Sigmoid colon (tissue), 7 donors: ENCODE data around the gene RCL1. TPM values are rescaled to one million over a fixed set of nuclear protein-coding genes. Genes with fewer than 3 reads are reported as not detected.

ENCODE experiments used
- DNase-seq: peaks from one replicate; pipeline ENCODE4 v3.0.0-alpha.2; 2019
- H3K27ac ChIP-seq, 4 donors: fragments of 200-600 bp; sonication (generic); one replicate each; pipeline ENCODE4 v1.5.1; 2016 to 2019; ENCODE audit warnings: mild to moderate bottlenecking in 1 of 4
- H3K27me3 ChIP-seq, 3 donors: fragments of 200-600 bp; sonication (generic); one replicate each; pipeline ENCODE4 v1.5.1; 2019; ENCODE audit warnings: mild to moderate bottlenecking in 1 of 3
- H3K36me3 ChIP-seq, 4 donors: fragments of 200-600 bp; sonication (generic); one replicate each; pipeline ENCODE4 v1.5.1; 2016 to 2019
- H3K4me1 ChIP-seq, 4 donors: fragments of 200-600 bp; sonication (generic); one replicate each; pipeline ENCODE4 v1.5.1; 2017 to 2019
- H3K4me3 ChIP-seq, 4 donors: fragments of 200-600 bp; sonication (generic); one replicate each; pipeline ENCODE4 v1.5.1; 2017 to 2019; ENCODE audit warnings: mild to moderate bottlenecking in 2 of 4, moderate library complexity in 1 of 4
- H3K9me3 ChIP-seq, 4 donors: fragments of 200-600 bp in 3 of 4; sonication (generic) in 3 of 4; one replicate each; pipeline versions ENCODE4 v1.5.1 to v1.6.1; 2013 to 2019
- EP300 ChIP-seq, 4 donors: sonication (generic); formaldehyde crosslinking; IDR thresholded peaks; one replicate each; pipeline ENCODE4 v1.6.1; 2017; ENCODE audit warnings: antibody characterized with exemption in 4 of 4
- POLR2A ChIP-seq, 2 donors: fragments of 450-650 bp; IDR thresholded peaks; one replicate each; pipeline ENCODE4 v1.6.1; 2016; ENCODE audit warnings: antibody characterized with exemption in 2 of 2, mild to moderate bottlenecking in 2 of 2, moderate library complexity in 2 of 2
- POLR2AphosphoS5 ChIP-seq, 4 donors: sonication (generic); formaldehyde crosslinking; IDR thresholded peaks; one replicate each; pipeline ENCODE4 v1.6.1; 2017; ENCODE audit warnings: antibody characterized with exemption in 4 of 4
- WGBS, 2 donors: extraction: QIAGEN DNeasy Blood & Tissue Kit; methylation state at CpG; one replicate each; pipeline ENCODE4 v1.1.7; 2013; 5-methylcytosine and 5-hydroxymethylcytosine counted together
- intact Hi-C: fragments of 100-400 bp; cut with DNase I; formaldehyde crosslinking; loops from one replicate; pipeline ENCODE4 v1.15.1; 2023
- polyA plus RNA-seq, 3 donors: library from polyadenylated mRNA; stranded (reverse); fragments of 200-250 nt; gene quantifications; one replicate each; pipeline ENCODE4 v1.2.3, GENCODE V29; 2013
- total RNA-seq, 4 donors: library from RNA; depleted of rRNA; stranded (reverse); fragments of >200 nt; gene quantifications; one replicate each; pipeline ENCODE4 v1.1.0, GENCODE V29; 2016
- TF ChIP-seq, protein P1 (sequence below), 4 experiments: fragments of 450-650 bp in 3 of 4; fragments of 200-600 bp in 1 of 4; IDR thresholded peaks; one replicate each; pipeline ENCODE4 v1.5.1; 2016 to 2019; ENCODE audit warnings: antibody characterized with exemption in 4 of 4, mild to moderate bottlenecking in 3 of 4, moderate library complexity in 2 of 4
- donor health status: healthy with polysubstance abuse.
- donor health status: Bipolar disorder and iron deficiency.
- donor health status: healthy.

The RCL1 gene
- total and polyA plus RNA-seq, 7 donors, result 5.1 to 24.1 (median 19.7) TPM

DNA sequence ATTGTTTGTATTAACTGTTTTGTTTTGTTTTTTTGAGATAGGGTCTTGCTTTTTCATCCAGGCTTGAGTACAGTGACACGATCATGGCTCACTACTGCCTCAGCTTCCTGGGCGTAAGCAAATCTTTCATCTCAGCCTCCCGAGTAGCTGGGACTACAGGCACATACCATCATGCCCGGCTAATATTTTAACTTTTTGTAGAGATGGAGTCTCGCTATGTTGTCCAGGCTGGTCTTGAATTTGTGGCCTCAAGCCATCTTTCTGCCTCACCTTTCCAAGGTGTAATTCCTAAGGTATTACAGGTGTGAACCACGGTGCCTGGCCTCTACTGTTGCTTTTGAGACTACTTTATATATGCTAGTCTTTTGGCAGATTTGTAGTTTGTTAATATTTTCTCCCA is 8.4 kb downstream of the RCL1 start:
- WGBS, 2 donors, result 97 to 98% methylated on average over 6 of the region's 6 CpGs
- peaks cover 0 to 22% (median 17%) of the 10 kb centered on the region in 4 donors for H3K4me1 ChIP-seq
- intact Hi-C loops, result no loop called here
- H3K27ac ChIP-seq, result no peak overlapping the region
- no peaks in the 10 kb centered on the region for H3K36me3 ChIP-seq
- DNase-seq, result no peak
- no peaks in the 10 kb centered on the region for H3K9me3 ChIP-seq
- TF ChIP-seq POLR2A (IDR thresholded peaks at IDR 0.05) (no peak), POLR2AphosphoS5 (IDR thresholded peaks at IDR 0.05) (no peak), EP300 (IDR thresholded peaks at IDR 0.05) (no peak)
- TF ChIP-seq, protein P1, sequence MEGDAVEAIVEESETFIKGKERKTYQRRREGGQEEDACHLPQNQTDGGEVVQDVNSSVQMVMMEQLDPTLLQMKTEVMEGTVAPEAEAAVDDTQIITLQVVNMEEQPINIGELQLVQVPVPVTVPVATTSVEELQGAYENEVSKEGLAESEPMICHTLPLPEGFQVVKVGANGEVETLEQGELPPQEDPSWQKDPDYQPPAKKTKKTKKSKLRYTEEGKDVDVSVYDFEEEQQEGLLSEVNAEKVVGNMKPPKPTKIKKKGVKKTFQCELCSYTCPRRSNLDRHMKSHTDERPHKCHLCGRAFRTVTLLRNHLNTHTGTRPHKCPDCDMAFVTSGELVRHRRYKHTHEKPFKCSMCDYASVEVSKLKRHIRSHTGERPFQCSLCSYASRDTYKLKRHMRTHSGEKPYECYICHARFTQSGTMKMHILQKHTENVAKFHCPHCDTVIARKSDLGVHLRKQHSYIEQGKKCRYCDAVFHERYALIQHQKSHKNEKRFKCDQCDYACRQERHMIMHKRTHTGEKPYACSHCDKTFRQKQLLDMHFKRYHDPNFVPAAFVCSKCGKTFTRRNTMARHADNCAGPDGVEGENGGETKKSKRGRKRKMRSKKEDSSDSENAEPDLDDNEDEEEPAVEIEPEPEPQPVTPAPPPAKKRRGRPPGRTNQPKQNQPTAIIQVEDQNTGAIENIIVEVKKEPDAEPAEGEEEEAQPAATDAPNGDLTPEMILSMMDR (IDR thresholded peaks at IDR 0.05), result no peak
- no peak overlapping the region for H3K4me3 ChIP-seq
- no peaks in the 10 kb centered on the region for H3K27me3 ChIP-seq

DNA sequence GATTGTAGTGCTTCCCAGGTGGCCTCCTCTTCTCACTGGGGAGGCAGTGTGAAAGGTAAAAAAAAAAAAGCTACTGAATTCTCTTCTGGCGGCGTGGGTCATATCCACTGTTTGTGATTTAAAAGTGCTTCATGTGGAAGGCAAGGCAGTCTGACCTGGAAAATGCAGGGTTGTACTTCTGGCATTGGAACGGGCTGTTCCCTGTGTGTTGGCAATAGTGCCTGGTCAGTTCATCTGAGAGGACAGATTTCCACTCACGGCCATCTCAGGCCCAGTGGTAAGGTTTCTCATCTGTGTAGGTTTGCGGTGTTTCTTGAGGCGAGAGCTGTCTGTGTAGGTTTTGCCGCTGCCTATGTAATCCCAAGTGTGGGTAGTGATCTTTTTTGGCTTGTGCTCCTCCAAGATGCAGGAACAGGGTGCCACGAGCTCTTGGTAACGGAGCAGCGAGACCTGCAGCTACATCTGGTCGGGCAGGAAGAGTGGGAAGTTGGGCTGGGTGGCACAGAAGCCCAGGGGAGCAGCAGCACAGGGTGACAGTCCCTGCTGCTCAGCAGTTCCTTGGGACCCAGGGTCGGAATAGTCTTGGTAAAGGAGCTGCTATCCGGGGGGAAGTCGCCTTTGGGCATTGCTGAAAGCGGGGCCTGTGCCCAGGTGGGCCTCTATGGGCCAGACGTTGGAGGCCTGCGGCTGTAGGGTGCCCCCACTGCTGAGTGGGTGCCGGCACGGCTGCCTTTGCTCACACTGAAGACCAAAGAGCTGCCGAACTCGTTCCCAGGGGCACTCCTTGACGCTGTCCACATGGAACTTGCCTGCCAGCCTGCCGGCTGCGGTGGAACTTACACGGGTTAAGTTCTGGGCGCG is 11.2 kb downstream of the RCL1 start:
- no peak overlapping the region for H3K27ac ChIP-seq
- TF ChIP-seq POLR2AphosphoS5 (IDR thresholded peaks at IDR 0.05) (no peak), POLR2A (IDR thresholded peaks at IDR 0.05) (no peak), EP300 (IDR thresholded peaks at IDR 0.05) (no peak)
- TF ChIP-seq, protein P1 (IDR thresholded peaks at IDR 0.05), result no peak
- 94 to 96% methylated on average over 27 of the region's 27 CpGs for WGBS, 2 donors
- no peaks in the 10 kb centered on the region for H3K27me3 ChIP-seq
- intact Hi-C loops, result no loop called here
- no peaks in the 10 kb centered on the region for H3K36me3 ChIP-seq
- H3K9me3 ChIP-seq, result peaks cover 0 to 1% (median 0%) of the 10 kb centered on the region in 4 donors
- DNase-seq, result no peak
- H3K4me3 ChIP-seq, result no peak overlapping the region
- H3K4me1 ChIP-seq, result peaks cover 0 to 8% (median 4%) of the 10 kb centered on the region in 4 donors

DNA sequence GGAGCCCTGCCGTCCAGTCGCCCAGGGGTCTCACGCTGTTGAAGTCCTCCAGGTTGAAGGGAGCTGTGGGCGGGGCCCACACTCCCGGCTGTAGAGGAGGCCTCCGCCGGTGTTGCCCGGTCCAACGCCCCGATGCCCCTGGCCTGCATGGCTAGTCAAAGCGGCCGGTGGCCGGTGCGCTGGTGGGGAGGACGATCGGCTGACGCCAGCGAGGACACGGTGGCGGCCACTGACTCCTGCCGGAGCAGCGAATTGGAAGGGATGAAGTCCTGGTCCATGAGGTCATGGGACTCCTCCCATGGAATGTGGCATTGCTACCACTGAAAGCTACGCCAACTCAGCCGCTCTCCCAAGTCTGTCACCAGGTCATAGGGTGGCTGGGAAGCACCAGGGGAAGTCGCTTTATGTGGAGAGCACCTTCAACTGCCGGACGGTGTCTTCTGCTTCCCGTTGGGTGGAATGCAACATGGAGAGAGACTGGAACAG is 11.8 kb downstream of the RCL1 start:
- 98% methylated on average over 28 of the region's 28 CpGs for WGBS, 2 donors
- TF ChIP-seq POLR2AphosphoS5 (IDR thresholded peaks at IDR 0.05), result no peak
- TF ChIP-seq POLR2A (IDR thresholded peaks at IDR 0.05), result no peak
- TF ChIP-seq, protein P1 (IDR thresholded peaks at IDR 0.05), result no peak
- TF ChIP-seq EP300 (IDR thresholded peaks at IDR 0.05), result no peak
- no peak overlapping the region for H3K27ac ChIP-seq
- no peaks in the 10 kb centered on the region for H3K27me3 ChIP-seq
- H3K4me1 ChIP-seq, result peaks cover 0 to 1% (median 0%) of the 10 kb centered on the region in 4 donors
- intact Hi-C loops, result no loop called here
- H3K4me3 ChIP-seq, result no peak overlapping the region
- no peak for DNase-seq
- H3K9me3 ChIP-seq, result peaks cover 0 to 1% (median 0%) of the 10 kb centered on the region in 4 donors
- no peaks in the 10 kb centered on the region for H3K36me3 ChIP-seq

DNA sequence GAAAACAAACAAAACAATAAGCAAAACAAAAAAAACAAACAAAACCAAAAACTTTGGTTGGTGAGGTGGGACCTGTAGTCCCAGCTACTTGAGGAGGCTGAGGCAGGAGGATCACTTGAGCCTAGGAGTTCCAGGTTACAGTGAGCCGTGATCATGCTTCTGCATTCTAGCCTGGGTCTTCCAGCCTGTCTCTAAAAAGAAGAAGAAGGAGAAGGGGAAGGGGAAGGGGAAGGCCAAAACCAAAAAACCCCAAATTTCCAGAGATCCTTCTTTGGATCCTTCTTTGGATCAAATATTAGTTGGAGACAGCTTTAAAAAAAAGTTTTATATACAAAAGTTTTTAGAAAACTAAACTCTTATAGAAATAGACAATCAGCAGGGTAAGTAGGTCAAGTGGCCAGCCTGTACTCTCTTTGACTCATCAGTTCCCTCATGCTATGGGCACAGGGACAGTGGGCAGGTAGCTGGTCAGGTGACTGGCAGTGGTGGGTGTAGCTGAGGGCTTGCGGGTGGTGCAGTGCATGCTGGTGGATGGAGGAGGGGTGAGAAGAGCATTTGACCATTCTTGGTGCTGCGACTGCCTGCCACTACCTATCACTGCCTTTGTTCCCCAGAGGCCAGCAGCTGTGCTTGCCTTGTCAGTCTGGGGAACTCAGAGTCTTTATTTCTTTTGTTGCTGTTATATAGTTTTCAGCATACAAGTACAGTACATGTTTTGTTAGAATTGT is 12.6 kb downstream of the RCL1 start:
- no peak for DNase-seq
- 86 to 95% methylated on average over 3 of the region's 3 CpGs for WGBS, 2 donors

More for the DNA sequence above, 12.6 kb downstream of the RCL1 start:
- Histone ChIP-seq H3K9me3 (peaks cover 0 to 1% (median 0%) of the 10 kb centered on the region in 4 donors), H3K4me1 (no peaks in the 10 kb centered on the region), H3K27me3 (no peaks in the 10 kb centered on the region), H3K36me3 (no peaks in the 10 kb centered on the region), H3K27ac (no peak overlapping the region), H3K4me3 (no peak overlapping the region)
- intact Hi-C loops, result no loop called here
- TF ChIP-seq EP300 (IDR thresholded peaks at IDR 0.05), result no peak
- TF ChIP-seq, protein P1 (IDR thresholded peaks at IDR 0.05), result no peak
- no peak for TF ChIP-seq POLR2AphosphoS5 (IDR thresholded peaks at IDR 0.05)
- TF ChIP-seq POLR2A (IDR thresholded peaks at IDR 0.05), result no peak
